Fibroblast of lung (primary cell): ENCODE measurements around the gene NKX2-1. TPM values are rescaled to one million over a fixed set of nuclear protein-coding genes. Genes with fewer than 3 reads are reported as not detected.

ENCODE experiments used
- DNase-seq, 2 donors: peaks; one replicate each; pipeline versions ENCODE4 v3.0.0 to v3.0.0-alpha.2; 2010; ENCODE audit warnings: low read depth in 2 of 2
- H2AFZ ChIP-seq: 2 replicates; pipeline ENCODE4 v1.5.1; 2012; ENCODE audit warnings: low read length, control low read depth, inconsistent platforms
- H3K27ac ChIP-seq: 2 replicates; pipeline ENCODE4 v1.5.1; 2011; ENCODE audit warnings: low read length, control low read depth; ENCODE audit not compliant: insufficient read depth
- H3K27me3 ChIP-seq: 2 replicates; pipeline ENCODE4 v1.5.1; 2011; ENCODE audit warnings: mild to moderate bottlenecking, low read length; ENCODE audit not compliant: control insufficient read depth, insufficient read depth
- H3K36me3 ChIP-seq: 2 replicates; pipeline ENCODE4 v1.5.1; 2011; ENCODE audit warnings: low read length; ENCODE audit not compliant: control insufficient read depth, insufficient read depth
- H3K4me1 ChIP-seq: 2 replicates; pipeline ENCODE4 v1.5.1; 2011; ENCODE audit warnings: low read length; ENCODE audit not compliant: control insufficient read depth, insufficient read depth; ENCODE audit errors: extremely low read depth
- H3K4me2 ChIP-seq: 2 replicates; pipeline ENCODE4 v1.5.1; 2011; ENCODE audit warnings: low read length, control low read depth; ENCODE audit not compliant: insufficient read depth; ENCODE audit errors: extremely low read depth
- H3K4me3 ChIP-seq, 4 experiments: fragments of 200-600 bp in 1 of 4; sonication (generic) in 1 of 4; replicated peaks in 1 of 4; 2 replicates each; pipeline ENCODE4 v1.5.1; 2011 to 2016; ENCODE audit warnings: low read length in 4 of 4, low read depth in 3 of 4, mild to moderate bottlenecking in 3 of 4, control low read depth in 2 of 4, inconsistent platforms in 1 of 4, mixed read lengths in 1 of 4; ENCODE audit not compliant: insufficient read depth in 1 of 4; ENCODE audit errors: control extremely low read depth in 1 of 4
- H3K79me2 ChIP-seq: 2 replicates; pipeline ENCODE4 v1.5.1; 2012; ENCODE audit warnings: mild to moderate bottlenecking, low read length, inconsistent platforms; ENCODE audit not compliant: control insufficient read depth, insufficient read depth
- H3K9ac ChIP-seq: 2 replicates; pipeline ENCODE4 v1.5.1; 2011; ENCODE audit warnings: mild to moderate bottlenecking, low read length, control low read depth; ENCODE audit not compliant: insufficient read depth
- H3K9me3 ChIP-seq: 2 replicates; pipeline ENCODE4 v1.5.1; 2012; ENCODE audit warnings: low read depth, low read length; ENCODE audit not compliant: control insufficient read depth, insufficient read depth
- H4K20me1 ChIP-seq: 2 replicates; pipeline ENCODE4 v1.5.1; 2011; ENCODE audit warnings: low read length; ENCODE audit not compliant: control insufficient read depth, insufficient read depth; ENCODE audit errors: extremely low read depth
- CTCF ChIP-seq, 2 donors: IDR thresholded peaks in 1 of 2; conservative IDR thresholded peaks in 1 of 2; 1 replicate in 1 of 2; 2 replicates in 1 of 2; pipeline ENCODE4 v1.5.1; 2011 to 2012; ENCODE audit warnings: low read length in 2 of 2, control low read depth in 1 of 2, inconsistent platforms in 1 of 2, low read depth in 1 of 2, mild to moderate bottlenecking in 1 of 2
- EZH2 ChIP-seq: IDR thresholded peaks from 2 replicates; pipeline ENCODE4 v1.5.1; 2012; ENCODE audit warnings: low read length, control low read depth, mild to moderate bottlenecking; ENCODE audit errors: missing control alignments
- polyA plus RNA-seq, 2 donors: library from polyadenylated mRNA; depleted of rRNA in 1 of 2; stranded (reverse) in 1 of 2; unstranded in 1 of 2; fragments of >200 nt; gene quantifications; 2 replicates each; pipeline ENCODE4 v1.2.1, GENCODE V29; 2011 to 2012; ENCODE audit warnings: missing spikeins in 1 of 2
- total RNA-seq: library from RNA; depleted of rRNA; stranded (reverse); fragments of >200 nt; gene quantifications from 2 replicates; pipeline ENCODE4 v1.2.1, GENCODE V29; 2014

NKX2-1 gene
- total and polyA plus RNA-seq, 2 donors (not counting 1 experiment from before 2014, with no cell fraction given), result not detected

GRCh38 chr14:36485773-36486172 is 34.3 kb downstream of the NKX2-1 start:
- no peaks in the 10 kb centered on the region for H4K20me1 ChIP-seq
- DNase-seq, result no peak
- no peak overlapping the region for H3K4me2 ChIP-seq
- no peaks in the 10 kb centered on the region for H3K36me3 ChIP-seq
- no peak overlapping the region for H3K27ac ChIP-seq
- no peak overlapping the region for H3K9ac ChIP-seq
- H3K9me3 ChIP-seq, result no peaks in the 10 kb centered on the region
- no peak overlapping the region for H3K4me3 ChIP-seq
- no peaks in the 10 kb centered on the region for H3K79me2 ChIP-seq
- TF ChIP-seq CTCF (conservative IDR thresholded peaks at IDR 0.05 in 1 of 2, IDR thresholded peaks at IDR 0.05 in 1 of 2; ENCODE audit: low read depth in 1 of 2, low read length in 2 of 2) (no peak), EZH2 (no peak)
- no peak overlapping the region for H2AFZ ChIP-seq
- no peaks in the 10 kb centered on the region for H3K4me1 ChIP-seq
- H3K27me3 ChIP-seq, result no peaks in the 10 kb centered on the region

GRCh38 chr14:36479344-36479743 is 40.7 kb downstream of the NKX2-1 start:
- Histone ChIP-seq H3K27ac (no peak overlapping the region), H4K20me1 (no peaks in the 10 kb centered on the region), H3K36me3 (no peaks in the 10 kb centered on the region), H3K4me2 (no peak overlapping the region), H3K4me3 (no peak overlapping the region), H3K27me3 (no peaks in the 10 kb centered on the region), H2AFZ (no peak overlapping the region), H3K79me2 (no peaks in the 10 kb centered on the region), H3K4me1 (no peaks in the 10 kb centered on the region), H3K9ac (no peak overlapping the region), H3K9me3 (no peaks in the 10 kb centered on the region)
- no peak for TF ChIP-seq CTCF (conservative IDR thresholded peaks at IDR 0.05 in 1 of 2, IDR thresholded peaks at IDR 0.05 in 1 of 2; ENCODE audit: low read depth in 1 of 2, low read length in 2 of 2)
- no peak for TF ChIP-seq EZH2
- no peak for DNase-seq

GRCh38 chr14:36478782-36479181 is 41.2 kb downstream of the NKX2-1 start:
- Histone ChIP-seq H3K4me2 (no peak overlapping the region), H3K27ac (no peak overlapping the region), H2AFZ (no peak overlapping the region), H3K27me3 (no peaks in the 10 kb centered on the region), H3K36me3 (no peaks in the 10 kb centered on the region), H3K9ac (no peak overlapping the region), H3K4me3 (no peak overlapping the region), H4K20me1 (no peaks in the 10 kb centered on the region), H3K79me2 (no peaks in the 10 kb centered on the region), H3K4me1 (no peaks in the 10 kb centered on the region), H3K9me3 (no peaks in the 10 kb centered on the region)
- TF ChIP-seq EZH2 (no peak), CTCF (conservative IDR thresholded peaks at IDR 0.05 in 1 of 2, IDR thresholded peaks at IDR 0.05 in 1 of 2; ENCODE audit: low read depth in 1 of 2, low read length in 2 of 2) (no peak)
- DNase-seq, result peak in 1 of 2 donors; percentile 65
